Lower leg skin (tissue), 4 donors: ENCODE results near the gene LRP3. TPM values are rescaled to one million over a fixed set of nuclear protein-coding genes. Genes with fewer than 3 reads are reported as not detected.

ENCODE experiments used
- DNase-seq, 2 donors: peaks; one replicate each; pipeline ENCODE4 v3.0.0-alpha.2; 2019; ENCODE audit warnings: low spot score in 2 of 2
- H3K4me3 ChIP-seq: fragments of 200-600 bp; sonication (generic); 2 replicates; pipeline ENCODE4 v1.5.1; 2017; ENCODE audit warnings: mild to moderate bottlenecking, low read depth; ENCODE audit not compliant: poor library complexity, severe bottlenecking
- POLR2A ChIP-seq, 2 donors: fragments of 450-650 bp; IDR thresholded peaks; one replicate each; pipeline ENCODE4 v1.6.1; 2016 to 2017; ENCODE audit warnings: antibody characterized with exemption in 2 of 2, mild to moderate bottlenecking in 1 of 2, moderate library complexity in 1 of 2
- WGBS, 2 donors: methylation state at CpG; one replicate each; pipeline ENCODE4 v1.1.5; 2018; 5-methylcytosine and 5-hydroxymethylcytosine counted together
- intact Hi-C: fragments of 100-400 bp; cut with DNase I; formaldehyde crosslinking; loops from one replicate; pipeline ENCODE4 v1.15.0; 2023; ENCODE audit warnings: low total_unique reads
- total RNA-seq, 4 donors: library from RNA; depleted of rRNA; stranded (reverse); fragments of >200 nt; gene quantifications; one replicate each; pipeline ENCODE4 v1.1.0, GENCODE V29; 2016
- TF ChIP-seq, protein P1 (sequence below), 3 donors: fragments of 450-650 bp; IDR thresholded peaks; one replicate each; pipeline ENCODE4 v1.5.1; 2016; ENCODE audit warnings: antibody characterized with exemption in 3 of 3, mild to moderate bottlenecking in 3 of 3, moderate library complexity in 2 of 3

Gene LRP3
- total RNA-seq, 4 donors from 2014 or later = 9.4 to 27.4 (median 18.0) TPM

DNA sequence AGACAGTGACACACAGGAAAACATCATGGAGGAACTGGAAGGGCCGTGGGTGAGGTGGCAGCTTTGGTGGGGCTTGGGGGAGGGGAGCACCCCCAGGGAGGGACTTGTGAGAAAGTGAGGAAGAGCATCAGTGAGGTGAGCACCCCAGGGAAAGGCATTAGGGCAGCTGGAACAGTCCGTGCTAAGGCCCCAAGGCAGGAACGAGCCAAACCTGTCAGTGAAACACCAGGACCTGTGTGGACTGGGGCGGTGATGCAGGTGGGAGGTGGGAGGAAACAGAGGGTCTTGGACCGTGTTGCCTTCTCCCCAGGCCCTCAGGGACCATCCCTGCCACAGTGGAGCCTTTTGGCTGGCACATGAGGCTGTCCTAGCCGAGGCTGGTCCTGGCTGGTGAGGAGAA, 48.8 kb downstream of the LRP3 start:
- TF ChIP-seq, protein P1, sequence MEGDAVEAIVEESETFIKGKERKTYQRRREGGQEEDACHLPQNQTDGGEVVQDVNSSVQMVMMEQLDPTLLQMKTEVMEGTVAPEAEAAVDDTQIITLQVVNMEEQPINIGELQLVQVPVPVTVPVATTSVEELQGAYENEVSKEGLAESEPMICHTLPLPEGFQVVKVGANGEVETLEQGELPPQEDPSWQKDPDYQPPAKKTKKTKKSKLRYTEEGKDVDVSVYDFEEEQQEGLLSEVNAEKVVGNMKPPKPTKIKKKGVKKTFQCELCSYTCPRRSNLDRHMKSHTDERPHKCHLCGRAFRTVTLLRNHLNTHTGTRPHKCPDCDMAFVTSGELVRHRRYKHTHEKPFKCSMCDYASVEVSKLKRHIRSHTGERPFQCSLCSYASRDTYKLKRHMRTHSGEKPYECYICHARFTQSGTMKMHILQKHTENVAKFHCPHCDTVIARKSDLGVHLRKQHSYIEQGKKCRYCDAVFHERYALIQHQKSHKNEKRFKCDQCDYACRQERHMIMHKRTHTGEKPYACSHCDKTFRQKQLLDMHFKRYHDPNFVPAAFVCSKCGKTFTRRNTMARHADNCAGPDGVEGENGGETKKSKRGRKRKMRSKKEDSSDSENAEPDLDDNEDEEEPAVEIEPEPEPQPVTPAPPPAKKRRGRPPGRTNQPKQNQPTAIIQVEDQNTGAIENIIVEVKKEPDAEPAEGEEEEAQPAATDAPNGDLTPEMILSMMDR (IDR thresholded peaks at IDR 0.05) = no peak
- no peak for TF ChIP-seq POLR2A (IDR thresholded peaks at IDR 0.05)
- H3K4me3 ChIP-seq = no peak overlapping the region
- 68 to 70% methylated on average over 6 of the region's 6 CpGs for WGBS, 2 donors
- intact Hi-C loops = no loop called here
- DNase-seq = no peak

- WGBS, 2 donors = 56 to 72% methylated on average over 5 to 7 of the region's 7 CpGs
- intact Hi-C loops = no loop called here
- DNase-seq = no peak
- no peak overlapping the region for H3K4me3 ChIP-seq
- TF ChIP-seq POLR2A (IDR thresholded peaks at IDR 0.05) = no peak
- TF ChIP-seq, protein P1 (IDR thresholded peaks at IDR 0.05) = no peak
Observed at GRCh38 chr19:33245948-33246708, 52.0 kb downstream of the LRP3 start.

GRCh38 chr19:33246709-33247440, 52.7 kb downstream of the LRP3 start:
- intact Hi-C loops = no loop called here
- DNase-seq = no peak
- no peak overlapping the region for H3K4me3 ChIP-seq
- WGBS, 2 donors = 71% methylated on average over 4 to 7 of the region's 7 CpGs
- no peak for TF ChIP-seq POLR2A (IDR thresholded peaks at IDR 0.05)
- TF ChIP-seq, protein P1 (IDR thresholded peaks at IDR 0.05) = no peak

DNA sequence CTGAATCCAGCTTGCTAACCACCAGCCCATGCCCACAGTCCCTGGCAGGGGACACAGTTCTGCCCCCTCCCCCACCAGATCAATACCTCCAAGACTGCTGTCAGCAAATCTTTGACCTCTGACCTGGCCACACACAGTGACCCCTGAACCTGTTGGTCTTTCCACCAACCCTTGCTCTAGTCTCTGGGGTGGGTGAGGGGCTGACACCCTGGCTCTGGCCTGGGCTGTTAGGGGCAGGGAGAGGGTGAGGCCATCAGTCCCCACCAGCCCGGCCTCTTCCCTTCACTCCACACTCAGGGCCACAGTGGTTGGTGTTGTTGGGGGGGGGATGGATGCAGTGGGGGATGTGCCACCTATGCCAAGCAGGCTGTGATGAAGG, 53.3 kb downstream of the LRP3 start:
- no peak overlapping the region for H3K4me3 ChIP-seq
- DNase-seq = no peak
- TF ChIP-seq, protein P1 (IDR thresholded peaks at IDR 0.05) = no peak
- no peak for TF ChIP-seq POLR2A (IDR thresholded peaks at IDR 0.05)
- 92 to 100% methylated on average over 1 of the region's 1 CpG for WGBS, 2 donors
- intact Hi-C loops = no loop called here

GRCh38 chr19:33248104-33248503, 54.0 kb downstream of the LRP3 start:
- no peak for TF ChIP-seq POLR2A (IDR thresholded peaks at IDR 0.05)
- intact Hi-C loops = no loop called here
- no peak overlapping the region for H3K4me3 ChIP-seq
- no peak for DNase-seq
- whole genome bisulfite sequencing, 2 donors = 84 to 88% methylated on average over 5 to 8 of the region's 8 CpGs

GRCh38 chr19:33248553-33248953, 54.4 kb downstream of the LRP3 start:
- no peak overlapping the region for H3K4me3 ChIP-seq
- no peak for DNase-seq
- no peak for TF ChIP-seq POLR2A (IDR thresholded peaks at IDR 0.05)
- TF ChIP-seq, protein P1 (IDR thresholded peaks at IDR 0.05) = no peak
- 80 to 87% methylated on average over 11 of the region's 11 CpGs for WGBS, 2 donors
- intact Hi-C loops = no loop called here
